Measurements from ENCODE around the gene ZG16B.

ZG16B gene

GRCh38 chr16:2819179-2819938 lies 10.7 kb upstream of the ZG16B start:
- no peak for TF ChIP-seq CTCF (IDR thresholded peaks at IDR 0.05; ENCODE audit: extremely low read depth, insufficient read depth, missing control alignments)
- in situ Hi-C loops (cut with MboI; ENCODE audit: low pct_unique_long_range_greater_than_20kb, low sequenced_read_pairs, unreplicated experiment) = no loop called here
- no peak for DNase-seq (ENCODE audit: low spot score)

GRCh38 chr16:2819939-2820835 lies 9.9 kb upstream of the ZG16B start:
- in situ Hi-C loops (cut with MboI; ENCODE audit: low pct_unique_long_range_greater_than_20kb, low sequenced_read_pairs, unreplicated experiment) = no loop called here
- no peak for TF ChIP-seq CTCF (IDR thresholded peaks at IDR 0.05; ENCODE audit: extremely low read depth, insufficient read depth, missing control alignments)
- no peak for DNase-seq (ENCODE audit: low spot score)

- in situ Hi-C loops (cut with MboI; ENCODE audit: low pct_unique_long_range_greater_than_20kb, low sequenced_read_pairs, unreplicated experiment) = no loop called here
These were observed 9.1 kb upstream of the ZG16B start for GRCh38 chr16:2820836-2821486.

GRCh38 chr16:2821487-2822157 lies 8.5 kb upstream of the ZG16B start:
- in situ Hi-C loops (cut with MboI; ENCODE audit: low pct_unique_long_range_greater_than_20kb, low sequenced_read_pairs, unreplicated experiment) = no loop called here
- no peak for DNase-seq (ENCODE audit: low spot score)
- no peak for TF ChIP-seq CTCF (IDR thresholded peaks at IDR 0.05; ENCODE audit: extremely low read depth, insufficient read depth, missing control alignments)

More at GRCh38 chr16:2820836-2821486, 9.1 kb upstream of the ZG16B start:
- no peak for TF ChIP-seq CTCF (IDR thresholded peaks at IDR 0.05; ENCODE audit: extremely low read depth, insufficient read depth, missing control alignments)
- DNase-seq (ENCODE audit: low spot score) = no peak

GRCh38 chr16:2822158-2822495 lies 8.0 kb upstream of the ZG16B start:
- no peak for DNase-seq (ENCODE audit: low spot score)
- no peak for TF ChIP-seq CTCF (IDR thresholded peaks at IDR 0.05; ENCODE audit: extremely low read depth, insufficient read depth, missing control alignments)
- in situ Hi-C loops (cut with MboI; ENCODE audit: low pct_unique_long_range_greater_than_20kb, low sequenced_read_pairs, unreplicated experiment) = no loop called here

GRCh38 chr16:2822496-2822895 lies 7.6 kb upstream of the ZG16B start:
- DNase-seq (ENCODE audit: low spot score) = no peak
- no peak for TF ChIP-seq CTCF (IDR thresholded peaks at IDR 0.05; ENCODE audit: extremely low read depth, insufficient read depth, missing control alignments)
- in situ Hi-C loops (cut with MboI; ENCODE audit: low pct_unique_long_range_greater_than_20kb, low sequenced_read_pairs, unreplicated experiment) = no loop called here
